GM12891 (cell line): Measurements from ENCODE around the gene UBE3C.

Experiments used
- DNase-seq: peaks from one replicate; pipeline ENCODE4 v3.0.0; 2011; ENCODE audit warnings: low spot score; ENCODE audit not compliant: insufficient read length
- FAIRE-seq: peaks from 2 replicates; lab custom pipeline; 2011; peaks lifted over from hg19 to GRCh38; lab: Jason Lieb, UNC
- PAX5 ChIP-seq: IDR thresholded peaks from 2 replicates; pipeline ENCODE4 v1.6.1; 2011; ENCODE audit warnings: low read length, moderate library complexity, mild to moderate bottlenecking; ENCODE audit not compliant: insufficient read depth, severe bottlenecking
- POLR2A ChIP-seq: IDR thresholded peaks from 2 replicates; pipeline ENCODE4 v1.6.1; 2011; ENCODE audit warnings: low read depth, low read length, control low read depth
- POLR2AphosphoS5 ChIP-seq: IDR thresholded peaks from 2 replicates; pipeline ENCODE4 v1.6.1; 2011; ENCODE audit warnings: low read depth, low read length, control low read depth
- POU2F2 ChIP-seq: IDR thresholded peaks from 2 replicates; pipeline ENCODE4 v1.6.1; 2011; ENCODE audit warnings: low read depth, mild to moderate bottlenecking, control low read depth, low read length, moderate library complexity
- SPI1 ChIP-seq: IDR thresholded peaks from 2 replicates; pipeline ENCODE4 v1.6.1; 2011; ENCODE audit warnings: low read depth, low read length, control low read depth
- TAF1 ChIP-seq: IDR thresholded peaks from 2 replicates; pipeline ENCODE4 v1.6.1; 2011; ENCODE audit warnings: low read depth, low read length, control low read depth

Gene UBE3C

GRCh38 chr7:157282141-157282801 lies 143.5 kb downstream of the UBE3C start:
- TF ChIP-seq POU2F2 = no peak
- TF ChIP-seq TAF1 = no peak
- no peak for TF ChIP-seq POLR2A
- no peak for TF ChIP-seq SPI1
- TF ChIP-seq PAX5 = no peak
- no peak for TF ChIP-seq POLR2AphosphoS5
- no peak for DNase-seq
- FAIRE-seq = no peak

DNA sequence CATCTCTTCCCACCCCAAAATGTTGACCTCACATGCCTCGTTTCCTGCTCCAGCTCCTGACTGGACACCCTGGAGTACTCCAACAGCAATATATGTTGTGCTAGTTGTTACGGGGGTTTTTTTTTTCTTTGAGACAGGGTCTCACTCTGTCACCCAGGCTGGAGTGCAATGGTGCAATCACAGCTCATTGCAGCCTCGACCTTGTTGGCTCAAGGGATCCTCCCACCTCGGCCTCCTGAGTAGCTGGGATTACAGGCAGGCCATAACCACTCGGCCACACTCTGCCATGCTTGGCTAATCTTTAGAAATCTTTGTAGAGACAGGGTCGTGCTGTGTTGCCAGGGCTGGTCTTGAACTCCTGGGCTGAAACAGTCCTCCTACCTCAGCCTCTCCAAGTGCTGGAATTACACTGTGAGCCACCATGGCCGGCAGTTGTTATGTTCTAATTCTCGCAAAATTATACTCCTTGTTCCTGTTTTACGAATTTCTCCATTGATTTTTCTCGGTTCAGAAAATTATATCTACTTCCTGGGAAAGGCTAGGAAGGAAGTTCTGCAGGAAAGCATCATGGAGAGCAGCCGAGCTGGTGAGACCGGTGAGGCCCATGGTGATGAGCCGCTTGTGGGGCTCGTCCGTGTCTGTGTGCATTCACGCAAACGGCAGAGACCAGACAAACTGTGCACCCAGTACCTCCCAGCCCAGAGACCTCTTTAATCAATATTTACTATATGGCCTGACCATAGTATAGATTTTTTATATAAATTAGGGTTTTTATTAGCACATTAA lies 145.7 kb downstream of the UBE3C start:
- FAIRE-seq (no peak), DNase-seq (no peak)
- TF ChIP-seq POLR2AphosphoS5 = no peak
- TF ChIP-seq TAF1 = no peak
- TF ChIP-seq SPI1 = no peak
- TF ChIP-seq POU2F2 = no peak
- TF ChIP-seq PAX5 = no peak
- no peak for TF ChIP-seq POLR2A

DNA sequence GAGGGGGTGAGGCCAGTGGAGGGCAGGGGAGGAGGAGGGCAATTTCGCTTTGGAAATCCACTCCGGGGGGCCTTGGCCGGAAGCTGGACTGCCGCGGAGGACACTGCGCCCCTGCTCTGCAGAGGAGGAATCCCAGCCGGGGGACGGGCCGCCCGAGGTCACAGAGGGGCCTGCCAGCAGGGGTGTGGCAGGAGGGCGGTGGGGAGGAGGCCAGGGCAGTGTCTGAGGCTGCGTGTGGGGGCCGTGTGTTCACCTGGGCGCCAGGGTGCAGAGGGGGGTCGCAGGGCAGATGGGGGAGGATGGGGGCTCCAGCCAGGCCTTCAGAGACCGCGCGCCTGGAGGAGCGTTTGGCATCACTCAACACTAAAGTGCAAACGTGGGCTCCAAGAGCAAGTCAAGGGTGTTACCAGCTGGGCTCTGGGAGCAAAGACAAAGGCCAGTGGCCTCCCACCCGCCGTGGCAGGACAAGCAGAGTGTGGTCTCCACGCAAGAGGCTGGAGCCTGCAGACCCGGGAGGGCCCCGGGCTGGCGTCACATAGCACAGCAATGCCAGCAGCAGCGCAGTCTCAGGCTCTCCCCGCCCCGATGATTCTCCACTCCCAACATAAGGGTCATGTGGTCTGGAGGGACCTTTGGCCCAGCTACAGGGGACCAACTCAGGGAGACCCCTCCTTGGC lies 152.8 kb downstream of the UBE3C start:
- no peak for FAIRE-seq
- DNase-seq = no peak
- TF ChIP-seq PAX5 = no peak
- TF ChIP-seq SPI1 = no peak
- no peak for TF ChIP-seq TAF1
- no peak for TF ChIP-seq POLR2AphosphoS5
- no peak for TF ChIP-seq POLR2A
- TF ChIP-seq POU2F2 = no peak

- TF ChIP-seq POLR2AphosphoS5 = no peak
- 0 out of 2 replicates have a peak, but pooled peaks have one; percentile 10 for TF ChIP-seq POU2F2
- TF ChIP-seq SPI1 = no peak
- FAIRE-seq = no peak
- DNase-seq = no peak
These were observed 153.5 kb downstream of the UBE3C start for GRCh38 chr7:157292258-157292657.

GRCh38 chr7:157292770-157293412 lies 154.2 kb downstream of the UBE3C start:
- DNase-seq = no peak
- TF ChIP-seq PAX5 (no peak), TAF1 (no peak), SPI1 (no peak), POU2F2 (no peak), POLR2A (no peak), POLR2AphosphoS5 (no peak)
- FAIRE-seq = no peak

DNA sequence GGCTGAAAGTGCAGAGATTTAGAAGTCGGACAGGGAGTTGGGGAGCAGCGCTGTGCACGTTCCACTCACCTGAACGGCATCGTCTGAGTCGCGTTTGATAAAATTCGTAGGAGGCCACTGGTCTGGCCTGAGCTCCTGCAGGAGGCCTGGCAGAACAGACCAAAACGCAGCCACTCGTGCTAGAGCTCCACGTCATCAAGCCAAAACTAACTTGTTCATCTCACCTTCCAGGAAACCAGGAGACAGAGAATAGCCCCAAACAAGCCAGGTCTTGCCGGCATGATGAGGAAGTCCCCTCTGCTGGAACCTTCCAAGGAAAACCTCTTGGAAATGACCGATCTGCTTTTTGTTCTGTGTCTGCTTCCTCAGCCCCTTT lies 154.7 kb downstream of the UBE3C start:
- TF ChIP-seq TAF1 (no peak), POLR2AphosphoS5 (no peak), SPI1 (no peak), POU2F2 (no peak), POLR2A (no peak), PAX5 (no peak)
- no peak for DNase-seq
- FAIRE-seq = no peak

GRCh38 chr7:157294773-157295172 lies 156.0 kb downstream of the UBE3C start:
- FAIRE-seq (no peak), DNase-seq (no peak)
- no peak for TF ChIP-seq SPI1

GRCh38 chr7:157295338-157295737 lies 156.6 kb downstream of the UBE3C start:
- no peak for DNase-seq
- FAIRE-seq = no peak
- TF ChIP-seq TAF1 (no peak), PAX5 (no peak), SPI1 (no peak), POLR2A (no peak), POU2F2 (no peak), POLR2AphosphoS5 (no peak)

DNA sequence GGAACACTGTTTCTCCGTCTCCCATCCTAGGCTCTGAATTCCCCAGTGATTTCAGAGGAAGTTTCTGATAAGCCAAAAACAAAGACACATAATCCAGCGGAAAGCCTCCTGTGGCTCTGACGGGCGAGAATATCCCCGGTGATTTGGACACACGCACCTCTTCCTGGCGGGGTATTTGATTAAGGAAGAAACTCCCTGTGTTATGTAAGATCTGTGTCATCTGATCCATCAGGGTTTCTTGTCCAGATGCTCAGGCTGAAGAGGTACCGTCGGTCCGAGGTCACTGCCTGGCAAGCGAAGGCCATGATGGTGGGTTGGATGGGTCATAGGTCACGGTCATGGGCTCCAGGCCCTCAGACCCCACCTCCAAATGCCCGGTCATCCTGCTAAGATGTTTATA lies 158.5 kb downstream of the UBE3C start:
- FAIRE-seq (no peak), DNase-seq (no peak)
- TF ChIP-seq TAF1 (no peak), PAX5 (no peak), SPI1 (no peak)

DNA sequence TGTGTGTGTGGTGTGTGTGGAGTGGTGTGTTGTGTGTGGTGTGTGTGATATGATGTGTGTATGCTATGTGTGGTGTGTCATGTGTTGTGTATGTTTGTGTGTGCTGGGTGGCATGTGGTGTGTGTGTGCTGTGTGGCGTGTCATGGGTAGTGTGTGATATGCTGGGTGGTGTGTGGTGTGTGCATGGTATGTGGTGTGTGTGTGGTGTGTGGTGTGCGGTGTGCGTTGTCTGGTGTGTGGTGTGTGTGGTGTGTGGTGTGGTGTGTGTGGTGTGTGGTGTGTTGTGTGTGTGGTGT lies 160.5 kb downstream of the UBE3C start:
- TF ChIP-seq PAX5 (no peak), POU2F2 (no peak), POLR2AphosphoS5 (no peak), POLR2A (no peak)
- FAIRE-seq = no peak
- no peak for DNase-seq
